ENCODE measurements around the gene ADAM20.
"Not testable (repeated sequence)": the region's sequence is repeated elsewhere in the genome, so short reads cannot be mapped to it uniquely, and the experiment has no call there.

- not testable (repeated sequence) for TF ChIP-seq CTCF (IDR thresholded peaks at IDR 0.05; ENCODE audit: low read depth, low read length); EZH2phosphoT487 (IDR thresholded peaks at IDR 0.05; ENCODE audit: low read depth)
These were observed 57.3 kb downstream of the ADAM20 start for GRCh38 chr14:70477356-70478105.

All from OCI-LY3 (cell line).